Measurements from ENCODE around the gene KYNU. TPM values are rescaled to one million over a fixed set of nuclear protein-coding genes. Genes with fewer than 3 reads are reported as not detected.

Gene KYNU
- total and polyA plus RNA-seq, 2 of the 13 experiments (the other 11 are each of a cell fraction or from before 2014, with no cell fraction given) = 21.9 to 68.6 TPM

DNA sequence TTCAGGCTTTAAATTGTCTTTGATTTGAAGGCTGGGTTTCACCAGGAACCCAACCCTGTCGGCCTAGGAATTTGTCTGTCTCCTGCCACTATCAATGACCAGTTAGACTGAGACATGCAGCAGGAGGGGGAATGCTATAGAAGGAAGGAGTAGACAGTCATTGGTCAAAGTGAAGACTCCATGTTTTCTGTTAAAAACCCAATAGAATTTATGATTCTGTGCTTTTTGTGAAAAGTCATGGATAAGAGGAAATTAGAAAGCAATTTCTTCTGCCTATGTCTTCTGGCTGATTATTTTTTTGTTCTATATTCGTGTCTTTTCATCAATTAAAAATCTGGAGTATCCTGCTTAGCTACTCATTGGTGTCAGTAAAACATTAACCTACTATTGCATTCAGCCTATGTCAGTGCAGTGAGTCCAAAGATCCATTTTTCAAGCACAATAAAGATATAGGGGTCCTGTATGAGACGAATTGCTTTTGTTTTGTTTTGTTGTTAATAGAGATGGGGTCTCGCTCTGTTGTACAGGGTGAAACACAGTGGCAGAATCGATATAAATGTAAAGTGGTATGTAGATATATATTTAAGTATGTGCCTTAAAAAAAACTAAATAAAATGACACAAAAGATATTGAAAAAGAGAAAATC, 7.9 kb upstream of the KYNU start (continued):
- TF ChIP-seq, protein P1, sequence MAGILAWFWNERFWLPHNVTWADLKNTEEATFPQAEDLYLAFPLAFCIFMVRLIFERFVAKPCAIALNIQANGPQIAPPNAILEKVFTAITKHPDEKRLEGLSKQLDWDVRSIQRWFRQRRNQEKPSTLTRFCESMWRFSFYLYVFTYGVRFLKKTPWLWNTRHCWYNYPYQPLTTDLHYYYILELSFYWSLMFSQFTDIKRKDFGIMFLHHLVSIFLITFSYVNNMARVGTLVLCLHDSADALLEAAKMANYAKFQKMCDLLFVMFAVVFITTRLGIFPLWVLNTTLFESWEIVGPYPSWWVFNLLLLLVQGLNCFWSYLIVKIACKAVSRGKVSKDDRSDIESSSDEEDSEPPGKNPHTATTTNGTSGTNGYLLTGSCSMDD (CRISPR knock-in tag; IDR thresholded peaks at IDR 0.05) = no peak
- TF ChIP-seq, protein P2, sequence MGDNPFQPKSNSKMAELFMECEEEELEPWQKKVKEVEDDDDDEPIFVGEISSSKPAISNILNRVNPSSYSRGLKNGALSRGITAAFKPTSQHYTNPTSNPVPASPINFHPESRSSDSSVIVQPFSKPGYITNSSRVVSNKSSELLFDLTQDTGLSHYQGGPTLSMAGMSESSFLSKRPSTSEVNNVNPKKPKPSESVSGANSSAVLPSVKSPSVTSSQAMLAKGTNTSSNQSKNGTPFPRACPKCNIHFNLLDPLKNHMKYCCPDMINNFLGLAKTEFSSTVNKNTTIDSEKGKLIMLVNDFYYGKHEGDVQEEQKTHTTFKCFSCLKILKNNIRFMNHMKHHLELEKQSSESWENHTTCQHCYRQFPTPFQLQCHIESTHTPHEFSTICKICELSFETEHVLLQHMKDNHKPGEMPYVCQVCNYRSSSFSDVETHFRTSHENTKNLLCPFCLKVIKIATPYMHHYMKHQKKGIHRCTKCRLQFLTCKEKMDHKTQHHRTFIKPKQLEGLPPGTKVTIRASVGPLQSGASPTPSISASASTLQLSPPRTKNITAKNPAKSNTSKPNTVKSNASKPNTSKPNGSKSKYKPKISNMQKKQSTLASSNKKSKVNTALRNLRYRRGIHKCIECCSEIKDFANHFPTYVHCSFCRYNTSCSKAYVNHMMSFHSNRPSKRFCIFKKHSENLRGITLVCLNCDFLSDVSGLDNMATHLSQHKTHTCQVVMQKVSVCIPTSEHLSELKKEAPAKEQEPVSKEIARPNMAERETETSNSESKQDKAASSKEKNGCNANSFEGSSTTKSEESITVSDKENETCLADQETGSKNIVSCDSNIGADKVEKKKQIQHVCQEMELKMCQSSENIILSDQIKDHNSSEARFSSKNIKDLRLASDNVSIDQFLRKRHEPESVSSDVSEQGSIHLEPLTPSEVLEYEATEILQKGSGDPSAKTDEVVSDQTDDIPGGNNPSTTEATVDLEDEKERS (CRISPR knock-in tag; IDR thresholded peaks at IDR 0.05) = 0 out of 2 replicates have a peak, but pooled peaks have one; percentile 34
- TF ChIP-seq, protein P3, sequence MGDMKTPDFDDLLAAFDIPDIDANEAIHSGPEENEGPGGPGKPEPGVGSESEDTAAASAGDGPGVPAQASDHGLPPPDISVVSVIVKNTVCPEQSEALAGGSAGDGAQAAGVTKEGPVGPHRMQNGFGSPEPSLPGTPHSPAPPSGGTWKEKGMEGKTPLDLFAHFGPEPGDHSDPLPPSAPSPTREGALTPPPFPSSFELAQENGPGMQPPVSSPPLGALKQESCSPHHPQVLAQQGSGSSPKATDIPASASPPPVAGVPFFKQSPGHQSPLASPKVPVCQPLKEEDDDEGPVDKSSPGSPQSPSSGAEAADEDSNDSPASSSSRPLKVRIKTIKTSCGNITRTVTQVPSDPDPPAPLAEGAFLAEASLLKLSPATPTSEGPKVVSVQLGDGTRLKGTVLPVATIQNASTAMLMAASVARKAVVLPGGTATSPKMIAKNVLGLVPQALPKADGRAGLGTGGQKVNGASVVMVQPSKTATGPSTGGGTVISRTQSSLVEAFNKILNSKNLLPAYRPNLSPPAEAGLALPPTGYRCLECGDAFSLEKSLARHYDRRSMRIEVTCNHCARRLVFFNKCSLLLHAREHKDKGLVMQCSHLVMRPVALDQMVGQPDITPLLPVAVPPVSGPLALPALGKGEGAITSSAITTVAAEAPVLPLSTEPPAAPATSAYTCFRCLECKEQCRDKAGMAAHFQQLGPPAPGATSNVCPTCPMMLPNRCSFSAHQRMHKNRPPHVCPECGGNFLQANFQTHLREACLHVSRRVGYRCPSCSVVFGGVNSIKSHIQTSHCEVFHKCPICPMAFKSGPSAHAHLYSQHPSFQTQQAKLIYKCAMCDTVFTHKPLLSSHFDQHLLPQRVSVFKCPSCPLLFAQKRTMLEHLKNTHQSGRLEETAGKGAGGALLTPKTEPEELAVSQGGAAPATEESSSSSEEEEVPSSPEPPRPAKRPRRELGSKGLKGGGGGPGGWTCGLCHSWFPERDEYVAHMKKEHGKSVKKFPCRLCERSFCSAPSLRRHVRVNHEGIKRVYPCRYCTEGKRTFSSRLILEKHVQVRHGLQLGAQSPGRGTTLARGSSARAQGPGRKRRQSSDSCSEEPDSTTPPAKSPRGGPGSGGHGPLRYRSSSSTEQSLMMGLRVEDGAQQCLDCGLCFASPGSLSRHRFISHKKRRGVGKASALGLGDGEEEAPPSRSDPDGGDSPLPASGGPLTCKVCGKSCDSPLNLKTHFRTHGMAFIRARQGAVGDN (CRISPR knock-in tag; IDR thresholded peaks at IDR 0.05) = no peak
- no peak for TF ChIP-seq NONO (IDR thresholded peaks at IDR 0.05)
- no peak for TF ChIP-seq NONO (CRISPR knock-in tag; conservative IDR thresholded peaks at IDR 0.05)
- peak; percentile 64 for TF ChIP-seq POLR2AphosphoS5 (IDR thresholded peaks at IDR 0.05; ENCODE audit: low read depth, low read length)
- TF ChIP-seq ZNF225 (CRISPR knock-in tag; IDR thresholded peaks at IDR 0.05) = no peak
- TF ChIP-seq, protein P4, sequence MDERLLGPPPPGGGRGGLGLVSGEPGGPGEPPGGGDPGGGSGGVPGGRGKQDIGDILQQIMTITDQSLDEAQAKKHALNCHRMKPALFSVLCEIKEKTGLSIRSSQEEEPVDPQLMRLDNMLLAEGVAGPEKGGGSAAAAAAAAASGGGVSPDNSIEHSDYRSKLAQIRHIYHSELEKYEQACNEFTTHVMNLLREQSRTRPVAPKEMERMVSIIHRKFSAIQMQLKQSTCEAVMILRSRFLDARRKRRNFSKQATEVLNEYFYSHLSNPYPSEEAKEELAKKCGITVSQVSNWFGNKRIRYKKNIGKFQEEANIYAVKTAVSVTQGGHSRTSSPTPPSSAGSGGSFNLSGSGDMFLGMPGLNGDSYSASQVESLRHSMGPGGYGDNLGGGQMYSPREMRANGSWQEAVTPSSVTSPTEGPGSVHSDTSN (CRISPR knock-in tag; IDR thresholded peaks at IDR 0.05) = no peak
- TF ChIP-seq, protein P5, sequence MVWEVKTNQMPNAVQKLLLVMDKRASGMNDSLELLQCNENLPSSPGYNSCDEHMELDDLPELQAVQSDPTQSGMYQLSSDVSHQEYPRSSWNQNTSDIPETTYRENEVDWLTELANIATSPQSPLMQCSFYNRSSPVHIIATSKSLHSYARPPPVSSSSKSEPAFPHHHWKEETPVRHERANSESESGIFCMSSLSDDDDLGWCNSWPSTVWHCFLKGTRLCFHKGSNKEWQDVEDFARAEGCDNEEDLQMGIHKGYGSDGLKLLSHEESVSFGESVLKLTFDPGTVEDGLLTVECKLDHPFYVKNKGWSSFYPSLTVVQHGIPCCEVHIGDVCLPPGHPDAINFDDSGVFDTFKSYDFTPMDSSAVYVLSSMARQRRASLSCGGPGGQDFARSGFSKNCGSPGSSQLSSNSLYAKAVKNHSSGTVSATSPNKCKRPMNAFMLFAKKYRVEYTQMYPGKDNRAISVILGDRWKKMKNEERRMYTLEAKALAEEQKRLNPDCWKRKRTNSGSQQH (CRISPR knock-in tag; IDR thresholded peaks at IDR 0.05; ENCODE audit: low read depth) = no peak
- TF ChIP-seq ZNF446 (CRISPR knock-in tag; IDR thresholded peaks at IDR 0.05) = no peak

Measured in HepG2 (cell line).